ENCODE results near the gene HSF2.
A peak's percentile ranks its signal among the peaks of the same experiment; 100 is the strongest.

HSF2 gene

GRCh38 chr6:122399348-122400120 lies at the start of gene HSF2:
HSF2 (plus strand) TSS chr6:122399652; CDS start chr6:122399738, 86 bp downstream.
- DNase-seq (ENCODE audit: low read depth in 2 of 2) = peak; percentile 88 to 90

GRCh38 chr6:122352981-122353664 lies 46.3 kb upstream of the HSF2 start:
- no peak for DNase-seq (ENCODE audit: low read depth in 2 of 2)

- DNase-seq (ENCODE audit: low read depth in 2 of 2) = no peak
Measured at GRCh38 chr6:122360809-122361208, 38.6 kb upstream of the HSF2 start.

GRCh38 chr6:122361314-122361979 lies 38.0 kb upstream of the HSF2 start:
- no peak for DNase-seq (ENCODE audit: low read depth in 2 of 2)

GRCh38 chr6:122363769-122364483 lies 35.5 kb upstream of the HSF2 start:
- no peak for DNase-seq (ENCODE audit: low read depth in 2 of 2)

GRCh38 chr6:122365775-122366403 lies 33.6 kb upstream of the HSF2 start:
- no peak for DNase-seq (ENCODE audit: low read depth in 2 of 2)

GRCh38 chr6:122367171-122367570 lies 32.3 kb upstream of the HSF2 start:
- DNase-seq (ENCODE audit: low read depth in 2 of 2) = no peak

- DNase-seq (ENCODE audit: low read depth in 2 of 2) = no peak
Measured at GRCh38 chr6:122369536-122369935, 29.9 kb upstream of the HSF2 start.

GRCh38 chr6:122372647-122373046 lies 26.8 kb upstream of the HSF2 start:
- DNase-seq (ENCODE audit: low read depth in 2 of 2) = no peak

GRCh38 chr6:122374307-122374706 lies 25.1 kb upstream of the HSF2 start:
- no peak for DNase-seq (ENCODE audit: low read depth in 2 of 2)

GRCh38 chr6:122376246-122376645 lies 23.2 kb upstream of the HSF2 start:
- DNase-seq (ENCODE audit: low read depth in 2 of 2) = no peak

- DNase-seq (ENCODE audit: low read depth in 2 of 2) = peak in 1 of 2 donors; percentile 21
Measured at GRCh38 chr6:122381494-122382265, 17.8 kb upstream of the HSF2 start.

GRCh38 chr6:122385857-122386612 lies 13.4 kb upstream of the HSF2 start:
- no peak for DNase-seq (ENCODE audit: low read depth in 2 of 2)

- no peak for DNase-seq (ENCODE audit: low read depth in 2 of 2)
Measured at GRCh38 chr6:122388945-122389344, 10.5 kb upstream of the HSF2 start.

GRCh38 chr6:122389704-122390372 lies 9.6 kb upstream of the HSF2 start:
- no peak for DNase-seq (ENCODE audit: low read depth in 2 of 2)

- DNase-seq (ENCODE audit: low read depth in 2 of 2) = no peak
Measured at GRCh38 chr6:122392564-122393350, 6.7 kb upstream of the HSF2 start.

GRCh38 chr6:122393351-122393896 lies 6.0 kb upstream of the HSF2 start:
- no peak for DNase-seq (ENCODE audit: low read depth in 2 of 2)

GRCh38 chr6:122394016-122394415 lies 5.4 kb upstream of the HSF2 start:
- no peak for DNase-seq (ENCODE audit: low read depth in 2 of 2)

GRCh38 chr6:122399055-122399347 lies 451 bp upstream of the HSF2 start:
- no peak for DNase-seq (ENCODE audit: low read depth in 2 of 2)

All from stimulated activated CD8-positive, alpha-beta memory T cell treated with anti-CD3 and anti-CD28 coated beads, Interleukin-15, amount 100 ng/mL, for 4 hours (primary cell).